ENCODE data around the gene SLC6A20. TPM values are rescaled to one million over a fixed set of nuclear protein-coding genes. Genes with fewer than 3 reads are reported as not detected.

The SLC6A20 gene
- total RNA-seq, 1 donor from 2014 or later, result not detected

DNA sequence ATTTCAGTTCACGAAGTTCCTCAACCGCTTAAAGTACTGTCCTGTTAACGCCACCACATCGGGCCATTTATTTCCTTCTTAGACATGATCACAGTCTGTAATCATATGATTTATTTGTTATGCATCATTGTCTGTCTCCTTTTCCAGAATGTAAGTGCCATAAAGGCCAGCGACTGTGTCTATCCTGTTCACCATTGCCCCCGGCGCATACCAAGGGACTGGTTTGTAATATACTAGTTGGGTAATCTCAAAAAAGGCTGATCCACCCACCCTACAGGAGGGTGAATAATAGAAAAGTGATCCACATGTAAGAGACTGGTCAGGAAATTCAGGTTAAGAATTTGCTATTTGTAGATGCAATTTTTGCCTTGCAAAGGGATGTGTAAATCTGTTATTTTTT, 41.9 kb downstream of the SLC6A20 start:
- no peaks in the 10 kb centered on the region for H3K27me3 ChIP-seq
- H2AFZ ChIP-seq (replicated peaks), result no peak overlapping the region
- no peaks in the 10 kb centered on the region for H3K9me3 ChIP-seq (ENCODE audit: low read depth)
- no peak for DNase-seq (ENCODE audit: low spot score)
- H4K20me1 ChIP-seq (ENCODE audit: low read depth), result no peaks in the 10 kb centered on the region
- Mint-ChIP-seq H3K9me3 (no peaks in the 10 kb centered on the region), H3K27me3 (ENCODE audit: insufficient read depth, low read depth) (no peaks in the 10 kb centered on the region), H3K4me3 (no peak overlapping the region), H3K36me3 (no peaks in the 10 kb centered on the region), H3K4me1 (no peaks in the 10 kb centered on the region), H3K27ac (no peak overlapping the region)
- H3K36me3 ChIP-seq, result no peaks in the 10 kb centered on the region
- H3K27ac ChIP-seq, result no peak overlapping the region
- no peaks in the 10 kb centered on the region for H3K79me2 ChIP-seq (ENCODE audit: low read depth)
- TF ChIP-seq EZH2 (IDR thresholded peaks at IDR 0.05) (no peak), EZH2phosphoT487 (IDR thresholded peaks at IDR 0.05) (no peak)
- TF ChIP-seq, protein P1, sequence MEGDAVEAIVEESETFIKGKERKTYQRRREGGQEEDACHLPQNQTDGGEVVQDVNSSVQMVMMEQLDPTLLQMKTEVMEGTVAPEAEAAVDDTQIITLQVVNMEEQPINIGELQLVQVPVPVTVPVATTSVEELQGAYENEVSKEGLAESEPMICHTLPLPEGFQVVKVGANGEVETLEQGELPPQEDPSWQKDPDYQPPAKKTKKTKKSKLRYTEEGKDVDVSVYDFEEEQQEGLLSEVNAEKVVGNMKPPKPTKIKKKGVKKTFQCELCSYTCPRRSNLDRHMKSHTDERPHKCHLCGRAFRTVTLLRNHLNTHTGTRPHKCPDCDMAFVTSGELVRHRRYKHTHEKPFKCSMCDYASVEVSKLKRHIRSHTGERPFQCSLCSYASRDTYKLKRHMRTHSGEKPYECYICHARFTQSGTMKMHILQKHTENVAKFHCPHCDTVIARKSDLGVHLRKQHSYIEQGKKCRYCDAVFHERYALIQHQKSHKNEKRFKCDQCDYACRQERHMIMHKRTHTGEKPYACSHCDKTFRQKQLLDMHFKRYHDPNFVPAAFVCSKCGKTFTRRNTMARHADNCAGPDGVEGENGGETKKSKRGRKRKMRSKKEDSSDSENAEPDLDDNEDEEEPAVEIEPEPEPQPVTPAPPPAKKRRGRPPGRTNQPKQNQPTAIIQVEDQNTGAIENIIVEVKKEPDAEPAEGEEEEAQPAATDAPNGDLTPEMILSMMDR (IDR thresholded peaks at IDR 0.05), result no peak
- no peaks in the 10 kb centered on the region for H3F3A ChIP-seq (ENCODE audit: low read depth)
- no peak overlapping the region for H3K4me3 ChIP-seq
- H3K4me2 ChIP-seq, result no peak overlapping the region
- no peak overlapping the region for H3K9ac ChIP-seq
- H3K4me1 ChIP-seq, result peaks cover 4% of the 10 kb centered on the region

DNA sequence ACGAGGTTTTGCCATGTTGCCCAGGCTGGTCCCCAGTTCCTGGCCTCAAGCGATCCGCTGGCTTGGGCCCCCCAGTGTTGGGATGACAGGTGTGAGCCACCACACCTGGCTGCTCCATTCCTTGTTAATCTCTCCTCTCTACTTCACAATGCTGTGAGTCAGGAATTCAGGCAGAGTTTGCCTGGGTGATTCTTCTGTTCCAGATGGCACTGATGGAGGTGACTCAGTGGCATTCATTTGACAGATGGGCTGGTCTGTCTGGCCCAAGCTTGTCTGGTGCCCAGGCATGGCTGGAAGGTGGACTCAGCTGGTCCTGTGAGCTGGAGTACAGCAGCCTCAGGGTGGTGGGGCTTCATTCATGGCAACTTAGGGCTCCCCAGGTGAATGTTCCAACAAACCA, 43.2 kb downstream of the SLC6A20 start:
- Histone ChIP-seq H3K27me3 (no peaks in the 10 kb centered on the region), H3K9ac (no peak overlapping the region), H3K79me2 (ENCODE audit: low read depth) (no peaks in the 10 kb centered on the region), H4K20me1 (ENCODE audit: low read depth) (no peaks in the 10 kb centered on the region), H3K4me3 (no peak overlapping the region), H2AFZ (replicated peaks) (no peak overlapping the region), H3K36me3 (no peaks in the 10 kb centered on the region), H3F3A (ENCODE audit: low read depth) (no peaks in the 10 kb centered on the region), H3K9me3 (ENCODE audit: low read depth) (no peaks in the 10 kb centered on the region), H3K4me2 (no peak overlapping the region), H3K27ac (no peak overlapping the region), H3K4me1 (peaks cover 4% of the 10 kb centered on the region)
- H3K27me3 Mint-ChIP-seq (ENCODE audit: insufficient read depth, low read depth), result no peaks in the 10 kb centered on the region
- H3K9me3 Mint-ChIP-seq, result no peaks in the 10 kb centered on the region
- H3K27ac Mint-ChIP-seq, result no peak overlapping the region
- no peaks in the 10 kb centered on the region for H3K36me3 Mint-ChIP-seq
- no peaks in the 10 kb centered on the region for H3K4me1 Mint-ChIP-seq
- no peak for DNase-seq (ENCODE audit: low spot score)
- no peak for TF ChIP-seq EZH2 (IDR thresholded peaks at IDR 0.05)
- TF ChIP-seq, protein P1 (IDR thresholded peaks at IDR 0.05), result no peak
- TF ChIP-seq EZH2phosphoT487 (IDR thresholded peaks at IDR 0.05), result no peak
- no peak overlapping the region for H3K4me3 Mint-ChIP-seq

DNA sequence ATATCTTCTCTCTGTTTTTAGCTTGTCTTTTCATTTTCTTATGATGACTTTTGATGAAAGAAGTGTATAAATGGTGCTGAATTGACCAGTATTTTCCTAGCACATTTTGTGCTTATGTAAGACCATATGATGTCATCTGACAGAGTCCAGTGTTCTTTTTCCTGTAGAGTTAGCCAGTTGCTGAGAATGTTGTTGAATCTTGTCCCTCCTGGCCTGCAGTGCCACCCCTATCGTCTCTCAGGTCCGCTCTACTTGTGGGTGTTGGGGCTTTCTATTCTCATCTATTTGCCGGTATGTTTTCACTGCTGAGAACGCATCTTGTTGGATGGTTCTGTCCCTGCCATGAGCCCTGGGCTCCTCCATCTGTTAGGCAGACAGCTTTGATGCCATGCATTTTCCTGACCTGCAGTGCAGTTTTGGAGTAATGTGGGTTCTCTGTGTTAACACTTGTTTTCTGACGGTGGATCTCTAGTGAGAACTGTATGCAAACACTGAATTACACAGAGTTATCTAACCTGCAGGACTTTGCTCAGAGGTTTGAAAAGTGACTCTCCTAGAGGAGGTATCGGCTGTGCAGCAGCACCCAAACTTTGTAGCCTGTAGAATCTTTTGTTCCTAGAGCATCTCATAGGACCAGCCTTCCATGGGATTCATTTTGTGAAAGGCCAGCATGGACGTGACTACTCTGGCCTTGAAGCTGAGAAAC, 44.6 kb downstream of the SLC6A20 start:
- Mint-ChIP-seq H3K4me3 (no peak overlapping the region), H3K9me3 (no peaks in the 10 kb centered on the region), H3K36me3 (peaks cover 2% of the 10 kb centered on the region), H3K4me1 (no peaks in the 10 kb centered on the region), H3K27me3 (ENCODE audit: insufficient read depth, low read depth) (no peaks in the 10 kb centered on the region), H3K27ac (no peak overlapping the region)
- no peaks in the 10 kb centered on the region for H3F3A ChIP-seq (ENCODE audit: low read depth)
- H2AFZ ChIP-seq (replicated peaks), result no peak overlapping the region
- no peaks in the 10 kb centered on the region for H3K4me1 ChIP-seq
- H3K4me3 ChIP-seq, result no peak overlapping the region
- TF ChIP-seq, protein P1 (IDR thresholded peaks at IDR 0.05), result no peak
- no peak for TF ChIP-seq EZH2 (IDR thresholded peaks at IDR 0.05)
- TF ChIP-seq EZH2phosphoT487 (IDR thresholded peaks at IDR 0.05), result no peak
- no peak for DNase-seq (ENCODE audit: low spot score)
- H3K27ac ChIP-seq, result no peak overlapping the region
- no peaks in the 10 kb centered on the region for H3K79me2 ChIP-seq (ENCODE audit: low read depth)
- H3K4me2 ChIP-seq, result no peak overlapping the region
- no peak overlapping the region for H3K9ac ChIP-seq
- H3K9me3 ChIP-seq (ENCODE audit: low read depth), result no peaks in the 10 kb centered on the region
- no peaks in the 10 kb centered on the region for H3K27me3 ChIP-seq
- H4K20me1 ChIP-seq (ENCODE audit: low read depth), result no peaks in the 10 kb centered on the region
- H3K36me3 ChIP-seq, result no peaks in the 10 kb centered on the region

Measured in neural progenitor cell (in vitro differentiated cells).